ENCODE data around the gene SRGAP1. TPM values are rescaled to one million over a fixed set of nuclear protein-coding genes. Genes with fewer than 3 reads are reported as not detected.
"Not testable (repeated sequence)": the region's sequence is repeated elsewhere in the genome, so short reads cannot be mapped to it uniquely, and the experiment has no call there.

SRGAP1 gene
- polyA plus RNA-seq, 4 donors = 18.3 to 23.7 (median 21.9) TPM

DNA sequence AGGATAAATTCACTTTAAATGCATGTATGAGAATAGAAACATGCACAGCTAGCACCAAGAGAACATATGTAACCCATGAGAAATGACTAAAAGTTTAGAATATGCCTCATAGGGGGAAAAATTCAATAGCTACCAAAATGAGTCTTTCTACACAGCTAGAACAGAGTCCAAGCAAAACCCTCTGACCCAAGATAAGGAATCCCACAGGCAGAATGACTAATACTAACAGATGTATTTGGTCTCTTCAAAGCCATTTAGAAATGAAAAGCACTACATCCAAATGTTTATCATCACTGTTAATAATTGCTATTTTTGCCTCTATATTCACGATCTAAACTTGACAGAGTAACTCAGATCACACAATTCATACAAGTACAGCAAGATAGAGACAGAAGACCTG is 333.6 kb downstream of the SRGAP1 start:
- no peak for DNase-seq (ENCODE audit: low read depth in 4 of 4, low spot score in 3 of 4)

DNA sequence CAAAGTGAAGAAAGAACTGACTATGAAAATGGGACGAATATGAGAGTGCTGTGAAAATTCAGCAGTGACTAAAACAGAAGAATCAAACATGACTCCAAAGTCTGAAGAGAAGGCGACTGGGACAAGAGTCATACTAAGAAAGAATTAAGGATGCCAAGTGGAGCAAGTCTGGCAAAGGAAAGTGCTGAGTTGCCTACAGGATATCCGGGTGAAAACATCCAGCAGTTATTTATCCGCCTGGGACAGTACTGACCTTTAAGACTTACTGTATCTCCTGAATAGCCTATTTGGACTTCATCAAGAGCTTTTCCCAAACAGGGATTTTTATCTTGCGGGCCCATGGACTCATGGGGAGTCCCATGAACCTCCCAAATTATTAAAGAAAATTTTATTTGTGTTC is 336.5 kb downstream of the SRGAP1 start:
- DNase-seq (ENCODE audit: low read depth in 4 of 4, low spot score in 3 of 4) = no peak

DNA sequence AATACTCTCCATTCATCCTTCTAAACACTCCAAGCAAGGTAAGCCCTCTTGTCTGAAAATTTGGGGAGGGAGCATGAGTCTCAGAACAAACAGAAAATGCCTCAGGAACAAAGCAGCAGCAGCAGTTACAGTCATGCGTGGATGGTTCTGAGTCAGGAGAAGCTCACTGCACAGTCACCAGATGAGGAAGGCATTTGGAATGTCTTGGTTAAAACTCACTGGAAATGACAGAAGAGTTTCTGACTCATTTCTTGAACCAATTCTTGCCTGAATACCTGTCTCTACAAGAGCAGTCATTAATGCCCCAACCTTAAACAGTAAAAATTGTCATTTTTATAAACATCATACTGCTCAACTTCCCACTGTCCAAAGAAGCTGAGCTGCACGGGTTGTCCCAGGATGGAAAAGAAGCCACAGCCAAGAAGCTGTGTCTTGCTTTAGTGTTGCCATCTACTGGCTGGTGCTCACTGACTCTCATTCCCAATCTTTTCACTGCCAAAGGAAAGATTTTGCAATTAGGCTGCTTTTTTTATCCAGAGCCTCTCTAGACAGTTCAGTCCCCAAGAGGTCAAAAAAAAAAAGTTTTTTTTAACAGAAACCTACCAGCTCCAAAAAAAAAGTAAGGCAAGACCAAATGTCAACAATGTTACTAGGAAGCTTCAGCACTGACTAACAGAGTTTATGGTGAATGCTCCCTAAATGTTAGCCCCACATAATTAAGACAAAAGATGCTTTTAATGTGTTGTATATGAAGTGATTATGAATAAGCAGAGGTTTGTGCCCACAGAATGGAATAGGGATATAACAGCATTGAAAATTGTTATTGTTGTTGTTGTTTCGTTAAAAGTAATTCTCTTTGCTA is 337.2 kb downstream of the SRGAP1 start:
- peak; percentile 28 to 47 (median 40) for DNase-seq (ENCODE audit: low read depth in 4 of 4, low spot score in 3 of 4)

DNA sequence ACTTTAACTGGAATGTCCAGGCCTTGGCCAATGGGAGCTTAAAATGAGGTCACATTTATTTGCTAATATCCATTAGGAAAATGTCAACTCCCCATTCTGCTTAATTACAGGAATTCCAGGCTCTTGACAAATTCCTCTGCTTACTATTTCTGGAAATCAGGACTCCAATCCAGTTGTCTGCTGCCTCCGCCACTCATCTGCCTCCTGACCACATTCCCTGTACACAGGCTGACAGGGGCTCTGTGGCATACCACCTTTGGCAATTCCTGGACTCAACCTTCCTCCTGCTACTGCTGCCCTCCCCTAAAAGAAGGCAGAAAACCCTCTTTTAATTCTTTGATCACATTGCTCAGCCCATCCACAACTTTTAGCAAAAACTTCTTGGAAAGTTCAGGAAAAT is 339.7 kb downstream of the SRGAP1 start:
- no peak for DNase-seq (ENCODE audit: low read depth in 4 of 4, low spot score in 3 of 4)

DNA sequence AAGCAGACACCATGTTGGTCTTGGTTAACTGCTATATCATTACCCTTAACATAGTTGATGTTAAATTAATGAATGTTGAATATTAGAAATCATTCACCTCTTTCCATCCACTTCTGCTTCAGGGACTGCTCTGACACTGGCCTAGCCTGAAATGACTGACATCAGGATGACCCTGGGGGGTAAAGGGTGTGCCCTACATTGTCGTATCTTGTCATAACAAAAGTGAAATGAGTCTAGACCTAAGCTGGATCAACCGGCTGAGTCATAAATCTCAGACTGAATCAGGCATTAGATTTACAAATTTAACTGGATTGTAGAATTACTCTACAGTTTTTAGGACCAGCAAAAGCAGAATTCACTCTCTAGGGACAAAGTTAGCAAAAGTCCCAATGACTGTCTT is 342.3 kb downstream of the SRGAP1 start:
- no peak for DNase-seq (ENCODE audit: low read depth in 4 of 4, low spot score in 3 of 4)

DNA sequence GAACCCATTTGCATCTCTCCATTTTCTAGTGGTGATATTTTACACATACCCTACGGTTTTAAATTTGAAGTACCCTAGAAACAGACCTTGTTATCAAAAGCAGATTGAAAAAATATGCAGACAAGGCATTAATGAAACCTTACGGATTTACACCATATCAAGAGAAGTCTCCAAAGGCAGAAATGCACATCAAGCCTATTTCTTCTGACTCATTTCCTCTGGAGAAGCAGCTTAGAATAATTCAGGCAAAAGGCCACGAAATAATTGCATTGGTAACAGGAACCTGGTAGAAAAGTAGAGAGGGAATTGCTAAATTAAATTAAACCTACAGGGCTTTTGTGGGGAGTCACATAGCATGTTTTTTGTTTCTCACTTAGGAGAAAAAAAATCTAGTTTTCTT is 342.9 kb downstream of the SRGAP1 start:
- no peak for DNase-seq (ENCODE audit: low read depth in 4 of 4, low spot score in 3 of 4)

DNA sequence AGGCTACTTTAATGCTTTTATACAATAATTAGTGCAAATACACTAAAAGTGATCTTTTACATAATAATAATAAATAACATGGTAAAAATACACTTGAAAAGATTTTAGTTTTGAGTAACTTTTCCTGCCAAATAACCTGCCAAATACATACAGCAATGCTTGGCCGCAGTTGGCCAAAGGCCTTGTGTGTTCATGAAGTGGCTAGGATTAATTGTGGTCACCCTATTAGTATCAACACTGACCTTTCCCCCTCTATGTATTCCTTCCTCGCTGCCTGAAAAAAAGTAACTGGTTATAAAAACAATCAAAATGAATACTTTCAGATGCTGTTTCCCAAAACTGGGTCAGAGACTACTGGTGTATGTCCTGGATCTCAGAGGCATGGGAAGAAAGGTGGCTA is 343.3 kb downstream of the SRGAP1 start:
- no peak for DNase-seq (ENCODE audit: low read depth in 4 of 4, low spot score in 3 of 4)

DNA sequence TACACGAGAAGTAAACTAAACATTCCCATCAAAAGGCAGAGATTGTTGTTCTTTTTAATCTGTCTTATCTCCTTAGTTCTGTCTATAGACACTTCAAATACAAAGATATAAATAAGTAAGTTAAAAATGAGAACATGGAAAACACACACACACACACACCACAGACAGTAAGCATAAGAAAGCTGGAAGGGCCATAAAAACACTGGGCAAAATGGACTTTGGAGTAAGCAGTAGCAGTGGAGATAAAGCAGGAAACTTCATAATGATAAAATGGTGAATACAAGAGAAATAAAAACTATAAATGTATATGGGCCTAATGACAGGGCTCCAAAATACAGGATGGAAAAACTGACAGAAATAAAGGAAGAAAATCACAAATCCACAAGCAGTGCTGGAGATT is 345.0 kb downstream of the SRGAP1 start:
- DNase-seq (ENCODE audit: low read depth in 4 of 4, low spot score in 3 of 4) = no peak

DNA sequence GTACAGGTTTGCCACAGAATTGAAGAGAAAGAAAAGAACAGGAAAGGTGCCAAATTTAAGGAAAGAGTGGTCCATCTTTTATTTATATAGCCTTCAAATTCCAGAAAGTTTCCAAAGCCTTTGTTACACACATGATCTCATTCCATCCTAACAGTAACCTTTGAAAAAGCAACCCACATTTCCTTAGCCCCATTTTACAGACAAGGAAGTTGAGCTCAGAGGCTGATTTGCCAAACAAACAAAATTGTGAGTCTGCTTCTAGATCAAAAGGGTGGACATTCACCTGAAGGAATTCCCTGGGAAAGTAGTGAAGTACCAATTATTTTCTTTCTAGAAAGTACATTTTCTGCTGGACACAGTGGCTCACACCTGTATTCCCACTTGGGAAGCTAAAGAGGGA is 345.6 kb downstream of the SRGAP1 start:
- no peak for DNase-seq (ENCODE audit: low read depth in 4 of 4, low spot score in 3 of 4)

DNA sequence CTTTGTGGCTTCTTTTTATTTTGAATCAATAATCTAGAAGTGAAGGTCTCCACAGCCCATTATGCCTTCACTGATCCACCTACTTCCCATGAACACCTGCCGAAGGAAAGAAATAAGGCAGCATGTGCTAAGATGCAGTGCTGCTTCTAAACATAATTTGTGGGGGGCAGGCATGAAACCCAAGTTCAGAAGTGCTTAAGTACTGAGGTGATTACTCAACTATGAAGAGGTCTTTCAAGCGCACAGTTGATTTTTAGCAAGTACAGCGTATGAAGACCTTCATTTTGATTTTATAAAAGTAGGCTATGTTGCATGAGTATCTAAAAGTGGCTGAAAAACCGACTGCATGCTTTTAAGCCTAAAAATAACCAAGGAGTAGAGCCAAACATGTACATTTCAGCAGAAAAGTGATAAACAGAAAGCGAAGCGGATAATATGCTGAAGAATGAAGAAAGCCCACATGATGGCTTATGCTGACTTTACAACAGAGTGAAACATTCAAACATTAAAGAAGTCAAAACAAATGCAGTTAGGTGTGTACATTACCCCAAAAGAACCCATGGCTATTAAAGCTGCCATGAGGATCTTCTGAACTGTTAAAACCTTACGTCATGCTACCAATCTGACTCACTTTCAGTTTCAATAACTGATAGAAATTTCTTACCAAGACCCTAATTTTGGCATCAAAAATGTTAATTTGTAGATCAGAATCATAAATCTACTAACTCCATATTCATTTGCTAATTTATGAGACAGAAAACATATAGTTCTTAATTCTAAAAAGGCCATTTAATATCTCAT is 348.3 kb downstream of the SRGAP1 start:
- DNase-seq (ENCODE audit: low read depth in 4 of 4, low spot score in 3 of 4) = no peak

DNA sequence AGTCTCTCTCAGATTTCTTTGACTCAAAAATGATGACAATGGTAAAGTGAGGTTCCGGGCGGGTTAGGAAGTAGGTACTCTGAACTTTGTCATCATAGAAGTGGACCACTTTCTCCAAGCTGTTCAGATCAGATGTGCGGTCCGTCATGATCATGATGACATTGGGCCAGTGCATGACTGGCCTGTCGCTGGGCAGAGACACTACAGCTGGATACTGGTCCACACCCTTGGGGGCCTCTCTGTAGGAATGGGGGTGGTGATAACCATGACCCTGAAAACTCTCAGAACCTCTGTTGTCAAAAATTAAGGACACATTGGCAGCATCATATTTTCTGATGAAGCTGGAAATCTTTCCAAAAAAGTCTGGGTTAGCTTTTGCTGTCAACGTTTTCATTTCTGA is 349.4 kb downstream of the SRGAP1 start:
- no peak for DNase-seq (ENCODE audit: low read depth in 4 of 4, low spot score in 3 of 4)

DNA sequence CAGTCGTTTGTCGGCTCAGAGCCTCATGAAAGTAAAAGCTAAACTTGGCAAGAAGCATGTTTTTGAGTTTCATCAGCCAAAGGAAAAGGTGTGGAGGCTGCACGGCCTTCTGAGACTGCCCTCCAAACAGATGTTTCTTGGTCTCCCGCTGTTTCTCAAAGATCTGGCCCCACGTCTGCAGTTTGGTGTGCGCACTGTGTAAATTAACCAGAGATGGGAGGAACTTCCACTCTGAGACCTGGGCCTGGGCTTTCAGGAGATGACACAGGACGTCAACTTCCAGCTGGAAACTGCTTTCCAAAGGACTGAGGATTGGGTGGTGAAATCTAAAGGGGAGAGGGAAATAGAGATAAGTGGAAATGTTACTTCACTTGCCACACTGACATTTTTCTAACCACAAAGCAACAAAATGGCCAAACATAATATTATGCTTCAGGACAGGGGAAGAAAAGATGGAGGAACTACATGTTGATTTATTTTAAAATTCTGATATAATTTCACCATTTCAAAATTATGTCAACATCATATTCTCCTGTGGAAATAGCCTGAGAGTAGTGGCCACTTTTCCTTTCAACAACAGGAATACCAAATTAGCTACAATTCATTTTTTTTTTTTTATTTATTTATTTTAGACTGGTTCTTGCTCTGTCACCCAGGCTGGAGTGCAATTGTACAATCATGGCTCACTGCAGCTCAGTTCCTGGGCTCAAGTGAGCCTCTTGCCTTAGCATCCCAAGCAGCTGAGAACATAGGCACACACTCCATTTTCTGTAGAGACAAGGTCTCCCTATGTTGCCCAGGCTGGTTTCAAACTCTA is 350.0 kb downstream of the SRGAP1 start:
- no peak for DNase-seq (ENCODE audit: low read depth in 4 of 4, low spot score in 3 of 4)

DNA sequence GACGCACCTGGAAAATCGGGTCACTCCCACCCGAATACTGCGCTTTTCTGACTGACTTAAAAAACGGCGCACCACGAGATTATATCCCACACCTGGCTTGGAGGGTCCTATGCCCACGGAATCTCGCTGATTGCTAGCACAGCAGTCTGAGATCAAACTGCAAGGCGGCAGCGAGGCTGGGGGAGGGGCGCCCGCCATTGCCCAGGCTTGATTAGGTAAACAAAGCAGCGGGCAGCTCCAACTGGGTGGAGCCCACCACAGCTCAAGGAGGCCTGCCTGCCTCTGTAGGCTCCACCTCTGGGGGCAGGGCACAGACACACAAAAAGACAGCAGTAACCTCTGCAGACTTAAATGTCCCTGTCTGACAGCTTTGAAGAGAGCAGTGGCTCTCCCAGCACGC is 351.3 kb downstream of the SRGAP1 start:
- not testable (repeated sequence) for DNase-seq (ENCODE audit: low read depth in 4 of 4, low spot score in 3 of 4)

DNA sequence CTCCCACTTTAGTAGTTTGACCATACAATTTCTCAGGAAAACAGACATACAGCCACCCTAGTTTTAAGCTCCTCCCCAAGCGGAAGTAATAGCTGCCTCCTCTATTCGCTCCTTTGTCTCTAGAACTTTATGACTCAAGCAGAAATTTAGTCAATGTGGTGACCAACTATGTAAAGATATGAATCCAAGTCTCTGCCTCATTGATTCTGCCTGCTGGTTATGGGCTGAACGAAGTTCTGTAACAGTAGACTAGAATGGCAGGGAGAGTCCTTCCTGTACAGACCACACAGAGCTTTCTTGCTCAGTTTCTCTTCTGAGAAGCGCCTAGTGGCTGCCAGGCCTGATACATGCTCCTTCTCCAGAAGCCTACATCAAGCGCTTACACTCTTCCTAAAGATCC is 358.5 kb downstream of the SRGAP1 start:
- DNase-seq (ENCODE audit: low read depth in 4 of 4, low spot score in 3 of 4) = no peak

DNA sequence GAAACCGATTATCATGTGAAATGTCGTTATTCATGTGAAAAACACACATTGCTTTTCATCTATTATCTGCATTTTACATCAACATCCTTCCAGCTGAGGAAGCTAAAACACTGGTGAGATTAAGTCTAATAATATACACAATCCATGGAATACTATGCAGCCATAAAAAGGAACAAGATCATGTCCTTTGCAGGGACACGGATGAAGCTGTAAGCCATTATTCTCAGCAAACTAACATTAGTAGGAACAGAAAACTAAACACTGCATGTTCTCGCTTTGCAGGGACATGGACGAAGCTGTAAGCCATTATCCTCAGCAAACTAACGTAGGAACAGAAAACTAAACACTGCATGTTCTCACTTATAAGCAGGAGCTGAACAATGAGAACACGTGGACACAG is 359.3 kb downstream of the SRGAP1 start:
- DNase-seq (ENCODE audit: low read depth in 4 of 4, low spot score in 3 of 4) = no peak

DNA sequence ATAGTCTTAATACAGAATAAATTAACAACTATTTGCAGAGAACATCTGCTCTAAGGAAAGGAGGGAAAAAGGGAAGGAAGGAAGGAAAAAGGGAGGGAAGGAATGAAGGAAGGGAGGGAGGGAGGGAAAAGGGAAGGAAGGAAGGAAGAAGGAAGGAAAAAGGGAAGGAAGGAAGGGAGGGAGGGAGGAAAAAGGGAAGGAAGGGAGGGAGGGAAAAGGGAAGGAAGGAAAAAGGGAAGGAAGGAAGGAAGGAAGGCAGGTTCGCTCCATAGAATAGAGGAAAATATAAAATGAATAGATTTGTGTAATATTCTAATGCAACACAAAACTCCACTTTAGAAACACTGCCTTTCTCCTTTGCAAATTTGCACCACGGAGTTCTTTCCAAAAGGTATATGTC is 361.0 kb downstream of the SRGAP1 start:
- DNase-seq (ENCODE audit: low read depth in 4 of 4, low spot score in 3 of 4) = no peak

DNA sequence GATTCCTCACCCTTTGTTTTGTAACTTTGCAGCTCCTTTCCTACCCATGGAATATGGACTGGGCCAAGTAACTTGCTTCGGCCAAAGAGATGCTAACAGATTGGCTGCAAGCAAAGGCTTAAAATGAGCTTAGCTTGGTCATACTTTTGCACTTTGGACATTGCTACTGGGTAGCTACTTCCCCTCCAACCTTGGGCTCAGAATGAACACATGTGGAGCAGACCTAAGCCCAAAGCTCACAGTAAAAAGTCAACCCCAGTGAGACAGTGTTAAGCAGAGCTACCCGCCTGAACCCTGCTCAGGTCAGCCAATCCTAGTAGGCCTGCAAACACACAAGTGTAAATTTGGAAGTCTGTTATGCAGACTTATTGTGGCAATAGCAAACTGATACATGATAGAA is 363.0 kb downstream of the SRGAP1 start:
- no peak for DNase-seq (ENCODE audit: low read depth in 4 of 4, low spot score in 3 of 4)
